GM12892 (cell line): ENCODE results near the gene CPA3.

Experiments
- POLR2A ChIP-seq: IDR thresholded peaks from 2 replicates; pipeline ENCODE4 v1.6.1; 2011; ENCODE audit warnings: low read depth, low read length, control low read depth
- POLR2AphosphoS5 ChIP-seq: IDR thresholded peaks from 2 replicates; pipeline ENCODE4 v1.6.1; 2011; ENCODE audit warnings: low read depth, low read length, control low read depth
- TAF1 ChIP-seq: IDR thresholded peaks from 2 replicates; pipeline ENCODE4 v1.6.1; 2011; ENCODE audit warnings: low read depth, mild to moderate bottlenecking, control low read depth, low read length, borderline replicate concordance

DNA sequence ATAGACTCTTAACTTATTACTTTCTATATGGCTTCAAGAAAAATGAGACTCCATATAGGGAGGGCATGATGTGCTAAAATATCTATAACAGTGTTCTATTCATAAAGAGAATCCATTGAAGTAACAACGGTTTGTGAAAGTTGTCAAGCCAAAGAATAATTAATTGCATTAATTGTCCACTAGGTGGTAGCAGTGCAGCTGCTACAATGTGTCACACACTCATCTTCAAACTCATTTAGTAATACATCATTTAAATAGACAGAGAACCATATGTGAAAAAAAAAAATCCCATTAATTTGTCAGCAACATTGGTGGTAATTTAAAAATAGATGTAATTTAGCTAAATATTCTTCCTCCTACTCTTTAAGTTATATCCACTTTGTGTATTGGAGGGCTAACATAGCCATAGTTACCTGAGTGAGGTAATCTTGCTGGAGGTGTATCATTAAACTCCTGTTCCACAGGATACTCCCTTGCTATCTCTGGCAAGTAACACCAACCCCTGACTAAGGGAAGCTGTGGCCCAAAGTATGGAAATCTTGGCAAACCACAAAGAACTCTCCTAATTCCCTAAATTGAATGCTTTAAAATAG lies 3.7 kb upstream of the CPA3 start:
- TF ChIP-seq TAF1 (no peak), POLR2AphosphoS5 (no peak), POLR2A (no peak)
